GM23338 (cell line): ENCODE results near the gene NFE2L3. TPM values are rescaled to one million over a fixed set of nuclear protein-coding genes. Genes with fewer than 3 reads are reported as not detected.

Source experiments
- ATAC-seq: fragments of 200-7000 bp; cut with Tn5 transposase; 3 replicates; pipeline ENCODE4 v1.9.1; 2020
- DNase-seq: peaks from one replicate; pipeline ENCODE4 v3.0.0-alpha.2; 2015; ENCODE audit warnings: low spot score
- H2AFZ ChIP-seq: fragments of 200-600 bp; sonication (generic); 2 replicates; pipeline ENCODE4 v1.8.0; 2016; ENCODE audit warnings: antibody characterized with exemption, mild to moderate bottlenecking, moderate library complexity
- H3F3A ChIP-seq: fragments of 200-600 bp; sonication (generic); replicated peaks from 2 replicates; pipeline ENCODE4 v1.8.0; 2017; ENCODE audit warnings: antibody characterized with exemption, mixed run types, low read depth
- H3K27ac ChIP-seq: fragments of 200-600 bp; sonication (generic); 2 replicates; pipeline ENCODE4 v1.6.1; 2016; ENCODE audit warnings: low read depth
- H3K27me3 ChIP-seq: fragments of 200-600 bp; sonication (generic); 2 replicates; pipeline ENCODE4 v1.8.0; 2016; ENCODE audit warnings: mild to moderate bottlenecking, mixed run types, moderate library complexity; ENCODE audit not compliant: insufficient read depth
- H3K36me3 ChIP-seq: fragments of 200-600 bp; sonication (generic); 2 replicates; pipeline ENCODE4 v1.8.0; 2016; ENCODE audit warnings: mild to moderate bottlenecking; ENCODE audit not compliant: insufficient read depth
- H3K4me1 ChIP-seq: fragments of 200-600 bp; sonication (generic); 2 replicates; pipeline ENCODE4 v1.8.0; 2016; ENCODE audit warnings: mild to moderate bottlenecking, moderate library complexity; ENCODE audit not compliant: insufficient read depth
- H3K4me2 ChIP-seq: fragments of 200-600 bp; sonication (generic); 2 replicates; pipeline ENCODE4 v1.7.1; 2017; ENCODE audit warnings: mixed run types
- H3K4me3 ChIP-seq: fragments of 200-600 bp; sonication (generic); 2 replicates; pipeline ENCODE4 v1.6.1; 2016; ENCODE audit warnings: mixed run types
- H3K79me2 ChIP-seq: fragments of 200-600 bp; sonication (generic); replicated peaks from 2 replicates; pipeline ENCODE4 v1.8.0; 2017; ENCODE audit warnings: mild to moderate bottlenecking; ENCODE audit not compliant: insufficient read depth
- H3K9me2 ChIP-seq: fragments of 200-600 bp; sonication (generic); 2 replicates; pipeline ENCODE4 v1.8.0; 2017; ENCODE audit not compliant: insufficient read depth
- H4K20me1 ChIP-seq: fragments of 200-600 bp; sonication (generic); replicated peaks from 2 replicates; pipeline ENCODE4 v1.8.0; 2017; ENCODE audit warnings: mild to moderate bottlenecking; ENCODE audit not compliant: insufficient read depth
- H3K27ac Mint-ChIP-seq: 2 replicates; pipeline ENCODE4 v1.8.0; 2020; ENCODE audit warnings: inconsistent platforms, mild to moderate bottlenecking, moderate library complexity, mixed read lengths
- H3K27me3 Mint-ChIP-seq: 3 replicates; pipeline ENCODE4 v1.8.0; 2022; ENCODE audit warnings: low read depth, mild to moderate bottlenecking, moderate library complexity, mixed read lengths, inconsistent platforms; ENCODE audit not compliant: insufficient read depth, poor library complexity
- H3K36me3 Mint-ChIP-seq: 3 replicates; pipeline ENCODE4 v1.8.0; 2021; ENCODE audit warnings: low read depth, mild to moderate bottlenecking, inconsistent platforms, moderate library complexity, mixed read lengths
- H3K4me1 Mint-ChIP-seq: 3 replicates; pipeline ENCODE4 v1.8.0; 2020; ENCODE audit warnings: mild to moderate bottlenecking, inconsistent platforms, mixed read lengths
- H3K4me3 Mint-ChIP-seq: 3 replicates; pipeline ENCODE4 v1.8.0; 2021; ENCODE audit warnings: moderate library complexity, mild to moderate bottlenecking, inconsistent platforms, mixed read lengths
- H3K9me3 Mint-ChIP-seq: 3 replicates; pipeline ENCODE4 v1.8.0; 2020; ENCODE audit warnings: moderate library complexity, mild to moderate bottlenecking, inconsistent platforms, mixed read lengths
- CREB1 ChIP-seq: fragments of 250-450 bp; sonication (Bioruptor Pico); IDR thresholded peaks from 2 replicates; pipeline ENCODE4 v1.5.0; 2020; ENCODE audit warnings: low read depth, mild to moderate bottlenecking, moderate library complexity
- CTCF ChIP-seq, 2 experiments: fragments of 200-600 bp in 1 of 2; sonication (generic) in 1 of 2; conservative IDR thresholded peaks; 2 replicates each; pipeline versions ENCODE4 v1.5.1 to v1.6.1; 2016 to 2017; ENCODE audit warnings: antibody characterized with exemption in 2 of 2, low read depth in 2 of 2, mild to moderate bottlenecking in 2 of 2, moderate library complexity in 1 of 2
- ETS1 ChIP-seq: IDR thresholded peaks from 2 replicates; pipeline ENCODE4 v1.6.1; 2016; ENCODE audit warnings: antibody characterized with exemption
- EZH2 ChIP-seq: fragments of 200-600 bp; sonication (generic); IDR thresholded peaks from one replicate; pipeline ENCODE4 v1.8.0; 2017; ENCODE audit warnings: antibody characterized with exemption, mild to moderate bottlenecking, low read depth; ENCODE audit not compliant: unreplicated experiment
- EZH2phosphoT487 ChIP-seq: fragments of 200-600 bp; sonication (generic); IDR thresholded peaks from one replicate; pipeline ENCODE4 v1.8.1; 2018; ENCODE audit warnings: antibody characterized with exemption; ENCODE audit not compliant: unreplicated experiment
- JUNB ChIP-seq: IDR thresholded peaks from one replicate; pipeline ENCODE4 v1.6.1; 2016; ENCODE audit warnings: antibody characterized with exemption; ENCODE audit not compliant: unreplicated experiment
- NANOG ChIP-seq: IDR thresholded peaks from 2 replicates; pipeline ENCODE4 v1.6.1; 2016; ENCODE audit warnings: antibody characterized with exemption, borderline replicate concordance
- POLR2AphosphoS5 ChIP-seq: IDR thresholded peaks from 2 replicates; pipeline ENCODE4 v1.6.1; 2016; ENCODE audit warnings: antibody characterized with exemption, low read depth
- REST ChIP-seq: IDR thresholded peaks from one replicate; pipeline ENCODE4 v1.6.1; 2018; ENCODE audit warnings: antibody characterized with exemption; ENCODE audit not compliant: unreplicated experiment
- STAT1 ChIP-seq: IDR thresholded peaks from one replicate; pipeline ENCODE4 v1.6.1; 2016; ENCODE audit warnings: antibody characterized with exemption; ENCODE audit not compliant: unreplicated experiment
- ZNF114 ChIP-seq: fragments of 250-450 bp; sonication (Bioruptor Pico); IDR thresholded peaks from 2 replicates; pipeline ENCODE4 v1.5.0; 2020; ENCODE audit warnings: mild to moderate bottlenecking, moderate library complexity
- ZNF331 ChIP-seq: fragments of 250-450 bp; sonication (Bioruptor Pico); IDR thresholded peaks from 2 replicates; pipeline ENCODE4 v1.5.0; 2020; ENCODE audit warnings: low read depth, mild to moderate bottlenecking, moderate library complexity
- ZNF462 ChIP-seq: fragments of 250-450 bp; sonication (Bioruptor Pico); IDR thresholded peaks from 2 replicates; pipeline ENCODE4 v1.5.0; 2020; ENCODE audit warnings: mild to moderate bottlenecking, moderate library complexity
- polyA plus RNA-seq: library from polyadenylated mRNA; unstranded; fragments of >200 nt; fragmentation: Nextera tagmentation; extraction: Ambion mirVana; gene quantifications from 2 replicates; pipeline ENCODE4 v1.2.1, GENCODE V29; 2016
- total RNA-seq: library from RNA; depleted of rRNA; stranded (reverse); fragments of >200 nt; shearing (Covaris generic); gene quantifications from 2 replicates; pipeline ENCODE4 v1.2.3, GENCODE V29; 2014

Gene NFE2L3
- total and polyA plus RNA-seq, 2 experiments from 2014 or later = 62.0 to 142 TPM

- Histone ChIP-seq H3K4me3 (peak overlapping the region; percentile 51), H3K36me3 (no peaks in the 10 kb centered on the region), H3K27me3 (no peaks in the 10 kb centered on the region), H3F3A (peaks cover 15% of the 10 kb centered on the region; the same call in 1 of the 2 replicates), H4K20me1 (peaks cover 20% of the 10 kb centered on the region), H3K4me2 (peak overlapping the region; percentile 76), H2AFZ (no peak overlapping the region), H3K27ac (peak overlapping the region; percentile 97), H3K9me2 (no peaks in the 10 kb centered on the region), H3K4me1 (peaks cover 63% of the 10 kb centered on the region), H3K79me2 (peaks cover 53% of the 10 kb centered on the region)
- TF ChIP-seq ZNF462 (no peak), EZH2 (no peak), CREB1 (CRISPR knock-in tag) (no peak), ZNF331 (CRISPR knock-in tag) (no peak), CTCF (conservative IDR thresholded peaks at IDR 0.05; ENCODE audit: low read depth in 2 of 2) (no peak; a peak in 1 of 4 replicates), EZH2phosphoT487 (no peak), STAT1 (no peak), POLR2AphosphoS5 (no peak; the same call in 1 of the 2 replicates), REST (no peak), ZNF114 (CRISPR knock-in tag) (no peak), NANOG (no peak), ETS1 (no peak), JUNB (no peak)
- ATAC-seq = peak; percentile 56
- Mint-ChIP-seq H3K4me1 (peaks cover 57% of the 10 kb centered on the region), H3K4me3 (peak overlapping the region; percentile 99), H3K36me3 (peaks cover 37% of the 10 kb centered on the region), H3K27ac (peak overlapping the region; percentile 96), H3K27me3 (peaks cover 17% of the 10 kb centered on the region), H3K9me3 (peaks cover 3% of the 10 kb centered on the region; the same call in 2 of the 3 replicates)
- DNase-seq = peak; percentile 69
Observed at GRCh38 chr7:26153241-26153822, 1.3 kb downstream of the NFE2L3 start.
